ENCODE data around the gene MKNK1.

Gene MKNK1

GRCh38 chr1:46595127-46595526 lies 8.9 kb downstream of the MKNK1 start:
- DNase-seq = no peak

- no peak for DNase-seq
Observed at GRCh38 chr1:46594063-46594462, 10.0 kb downstream of the MKNK1 start.

GRCh38 chr1:46592823-46593222 lies 11.2 kb downstream of the MKNK1 start:
- DNase-seq = no peak

- no peak for DNase-seq
Observed at GRCh38 chr1:46589529-46589928, 14.5 kb downstream of the MKNK1 start.

- no peak for DNase-seq
Observed at GRCh38 chr1:46587069-46587468, 17.0 kb downstream of the MKNK1 start.

- no peak for DNase-seq
Observed at GRCh38 chr1:46585312-46585938, 18.6 kb downstream of the MKNK1 start.

GRCh38 chr1:46583494-46583893 lies 20.6 kb downstream of the MKNK1 start:
- DNase-seq = no peak

- no peak for DNase-seq
Observed at GRCh38 chr1:46582972-46583371, 21.1 kb downstream of the MKNK1 start.

- no peak for DNase-seq
Observed at GRCh38 chr1:46581681-46582455, 22.2 kb downstream of the MKNK1 start.

- DNase-seq = no peak
Observed at GRCh38 chr1:46580140-46580903, 23.7 kb downstream of the MKNK1 start.

GRCh38 chr1:46577671-46578070 lies 26.4 kb downstream of the MKNK1 start:
- no peak for DNase-seq

GRCh38 chr1:46576596-46576995 lies 27.5 kb downstream of the MKNK1 start:
- no peak for DNase-seq

GRCh38 chr1:46575778-46576177 lies 28.3 kb downstream of the MKNK1 start:
- DNase-seq = no peak

- DNase-seq = no peak
Observed at GRCh38 chr1:46575300-46575699, 28.8 kb downstream of the MKNK1 start.

GRCh38 chr1:46571691-46572225 lies 32.3 kb downstream of the MKNK1 start:
- no peak for DNase-seq

GRCh38 chr1:46569884-46570725 lies 34.0 kb downstream of the MKNK1 start:
- DNase-seq = no peak

GRCh38 chr1:46569116-46569515 lies 35.0 kb downstream of the MKNK1 start:
- no peak for DNase-seq

- DNase-seq = no peak
Observed at GRCh38 chr1:46568461-46568891, 35.6 kb downstream of the MKNK1 start.

- no peak for DNase-seq
Observed at GRCh38 chr1:46563341-46563740, 40.7 kb downstream of the MKNK1 start.

- no peak for DNase-seq
Observed at GRCh38 chr1:46562498-46562897, 41.6 kb downstream of the MKNK1 start.

- DNase-seq = no peak
Observed at GRCh38 chr1:46558966-46559365, 45.1 kb downstream of the MKNK1 start.

- DNase-seq = no peak
Observed at GRCh38 chr1:46558141-46558963, 45.7 kb downstream of the MKNK1 start.
